Activated CD8-positive, alpha-beta memory T cell treated with anti-CD3 and anti-CD28 coated beads, Interleukin-2, amount 50 U/mL, for 24 hours (primary cell): ENCODE measurements around the gene LRRC61.
"Not testable (repeated sequence)": the region's sequence is repeated elsewhere in the genome, so short reads cannot be mapped to it uniquely, and the experiment has no call there.

ENCODE experiments used
- DNase-seq: peaks from one replicate; pipeline ENCODE4 v3.0.0-alpha.2; 2020; ENCODE audit errors: extremely low read depth

Gene LRRC61

DNA sequence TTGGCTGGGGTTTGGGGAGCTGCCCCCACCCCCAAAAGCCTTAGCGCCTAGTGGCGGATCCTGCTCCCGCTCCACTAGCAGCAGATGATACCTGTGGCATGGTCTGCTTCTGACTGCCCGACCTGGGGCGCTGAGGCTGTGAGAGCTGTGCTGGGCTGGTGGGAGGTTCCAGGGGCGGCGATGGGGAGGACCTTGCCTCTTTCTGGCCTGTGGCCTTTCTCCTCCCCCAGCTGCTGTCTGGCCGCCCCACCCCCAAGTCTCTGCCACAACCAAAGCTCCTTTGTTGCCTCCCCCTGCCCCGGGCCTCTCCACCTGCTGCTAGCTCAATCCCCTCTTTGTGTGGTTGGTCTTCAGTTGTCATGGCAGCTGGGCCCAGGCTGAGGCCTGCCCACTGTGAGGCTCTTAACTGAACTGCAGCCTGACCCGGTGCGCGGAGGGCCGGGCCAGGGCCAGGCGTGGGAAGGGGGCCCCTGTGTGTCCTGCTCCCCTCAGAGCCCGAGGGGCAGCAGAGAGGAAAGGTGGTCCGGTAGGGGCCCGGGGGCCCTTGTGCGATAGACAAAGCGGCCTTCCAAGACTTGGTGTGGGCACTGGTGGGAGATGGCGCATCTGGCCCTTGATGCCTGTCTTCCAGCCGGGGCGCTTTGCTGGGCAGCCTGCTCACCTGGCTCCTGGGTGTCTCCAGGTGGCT is 60.7 kb downstream of the LRRC61 start:
- DNase-seq = no peak

DNA sequence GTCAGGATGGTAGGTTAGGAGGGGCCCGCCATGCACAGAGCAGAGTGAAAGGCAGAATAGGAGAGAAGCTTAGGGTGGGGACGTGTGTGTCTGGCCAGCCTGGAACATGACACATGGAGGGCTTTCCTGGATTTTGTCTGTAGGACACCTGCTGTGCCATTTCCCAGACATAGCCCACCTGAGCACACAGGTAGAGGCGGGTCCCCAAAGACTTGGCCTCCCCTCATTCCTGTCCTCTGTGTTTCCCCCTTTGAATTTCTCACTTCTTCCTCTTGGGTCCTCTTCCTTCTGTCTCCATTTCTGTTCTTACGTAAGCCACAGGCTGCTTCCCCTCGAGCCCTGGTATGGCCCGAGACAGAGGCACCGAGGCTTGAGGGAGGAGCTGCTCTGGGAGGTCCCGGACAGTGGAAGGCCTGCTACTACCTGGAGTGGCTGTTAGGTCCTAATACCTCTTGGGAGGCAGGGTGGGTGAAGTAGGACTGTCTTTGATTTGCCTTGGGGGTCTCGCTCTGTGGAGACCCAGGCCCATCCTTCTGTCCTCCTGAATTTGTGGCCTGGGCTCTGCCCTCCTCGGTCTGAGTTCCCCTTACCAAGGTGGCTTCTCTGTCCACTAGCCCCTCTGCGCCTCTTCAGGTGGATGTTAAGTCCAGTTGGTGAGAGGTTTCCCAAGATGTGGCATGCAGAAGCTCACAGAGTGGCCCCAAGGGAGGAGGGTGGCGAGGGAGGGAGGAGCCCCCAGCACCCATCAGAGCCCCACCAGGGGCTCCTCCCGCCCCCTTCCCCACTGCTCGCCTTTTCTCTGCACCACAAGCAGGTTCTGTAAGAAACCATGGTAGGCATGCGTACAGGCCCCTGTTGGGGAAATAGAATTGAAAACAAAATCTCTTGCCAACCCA is 61.5 kb downstream of the LRRC61 start:
- no peak for DNase-seq

DNA sequence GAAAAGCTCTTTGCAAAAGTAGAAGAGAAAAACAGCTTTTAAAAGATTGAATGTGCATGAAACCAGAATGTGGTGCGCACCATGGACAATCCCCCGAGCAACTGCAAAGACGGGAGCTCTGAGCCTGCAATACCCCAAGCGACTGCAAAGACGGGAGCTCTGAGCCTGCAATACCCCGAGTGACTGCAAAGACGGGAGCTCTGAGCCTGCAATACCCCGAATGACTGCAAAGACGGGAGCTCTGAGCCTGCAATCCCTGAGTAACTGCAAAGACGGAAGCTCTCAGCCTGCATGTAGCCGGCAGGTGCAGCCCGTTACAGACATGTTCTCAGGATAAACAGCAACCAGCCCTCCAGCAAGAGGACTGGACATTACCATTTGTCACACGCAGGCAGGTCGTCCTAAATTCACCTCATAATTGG is 62.2 kb downstream of the LRRC61 start:
- no peak for DNase-seq

DNA sequence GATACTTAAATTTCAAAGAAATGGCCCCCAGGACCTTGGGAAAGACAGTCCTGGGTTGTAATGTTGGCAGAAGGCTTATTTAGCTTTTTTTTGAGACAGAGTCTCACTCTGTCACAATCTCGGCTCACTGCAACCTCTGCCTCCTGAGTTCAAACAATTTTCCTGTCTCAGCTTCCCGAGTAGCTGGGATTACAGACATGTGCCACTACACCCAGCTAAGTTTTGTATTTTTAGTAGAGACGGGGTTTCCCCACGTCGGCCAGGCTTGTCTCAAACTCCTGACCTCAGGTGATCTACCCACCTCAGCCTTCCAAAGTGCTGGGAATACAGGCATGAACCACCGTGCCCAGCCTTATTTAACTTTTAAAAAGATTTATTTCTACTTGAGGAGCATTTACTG is 62.7 kb downstream of the LRRC61 start:
- DNase-seq = not testable (repeated sequence)
